ENCODE results near the gene KDM2B. TPM values are rescaled to one million over a fixed set of nuclear protein-coding genes. Genes with fewer than 3 reads are reported as not detected.
A peak's percentile ranks its signal among the peaks of the same experiment; 100 is the strongest.

Gene KDM2B
- total and polyA plus RNA-seq, 7 experiments from 2014 or later = 12.6 to 91.7 (median 76.1) TPM

- CTCF ChIA-PET = interaction anchor here (1.0 to 1.2 kb wide), 2 partner anchors 50 to 82 kb away, joined by 3 read pairs; no protein-coding TSS in a partner anchor
- intact Hi-C loops (cut with micrococcal nuclease) = no loop called here
- Histone ChIP-seq H3K4me3 (ENCODE audit: low read length) (no peak overlapping the region), H3K27me3 (ENCODE audit: control insufficient read depth in 2 of 2, insufficient read depth in 2 of 2, low read length in 2 of 2) (no peaks in the 10 kb centered on the region), H3K36me3 (ENCODE audit: control insufficient read depth in 2 of 3, insufficient read depth in 3 of 3, low read length in 3 of 3) (peaks cover 4 to 26% (median 5%) of the 10 kb centered on the region in 3 experiments), H3K4me1 (ENCODE audit: control insufficient read depth in 2 of 2, insufficient read depth in 2 of 2, low read length in 2 of 2) (no peaks in the 10 kb centered on the region), H3K9me3 (ENCODE audit: control insufficient read depth in 2 of 3, low read length in 3 of 3) (no peaks in the 10 kb centered on the region), H3K27ac (ENCODE audit: low read depth, low read length) (no peak overlapping the region)
- POLR2A ChIA-PET = interaction anchor here (0.7 kb wide), 1 partner anchor 793 kb away, joined by 3 read pairs; no protein-coding TSS in a partner anchor
- H3K4me3 Mint-ChIP-seq = peak overlapping the region in 1 of 10 donors; percentile 57
- no peak overlapping the region for H3K27ac Mint-ChIP-seq
- H3K36me3 Mint-ChIP-seq = peaks cover 0 to 28% (median 4%) of the 10 kb centered on the region in 5 donors
- H3K9me3 Mint-ChIP-seq = no peaks in the 10 kb centered on the region
- no peak for DNase-seq
- ATAC-seq = no peak
- H3K27me3 Mint-ChIP-seq = no peaks in the 10 kb centered on the region
- peaks cover 0 to 10% (median 0%) of the 10 kb centered on the region in 7 donors for H3K4me1 Mint-ChIP-seq
Observed at GRCh38 chr12:121545480-121545879, 35.3 kb downstream of the KDM2B start.

GRCh38 chr12:121543786-121544185 is 37.0 kb downstream of the KDM2B start:
- Mint-ChIP-seq H3K9me3 (no peaks in the 10 kb centered on the region), H3K4me1 (peaks cover 3 to 16% (median 5%) of the 10 kb centered on the region in 7 donors), H3K4me3 (no peak overlapping the region), H3K27ac (no peak overlapping the region), H3K36me3 (peaks cover 0 to 31% (median 6%) of the 10 kb centered on the region in 5 donors), H3K27me3 (no peaks in the 10 kb centered on the region)
- ATAC-seq (no peak), DNase-seq (no peak)
- Histone ChIP-seq H3K27ac (ENCODE audit: low read depth, low read length) (no peak overlapping the region), H3K9me3 (ENCODE audit: control insufficient read depth in 2 of 3, low read length in 3 of 3) (no peaks in the 10 kb centered on the region), H3K4me1 (ENCODE audit: control insufficient read depth in 2 of 2, insufficient read depth in 2 of 2, low read length in 2 of 2) (peaks cover 1 to 2% of the 10 kb centered on the region in 2 donors), H3K4me3 (ENCODE audit: low read length) (no peak overlapping the region), H3K36me3 (ENCODE audit: control insufficient read depth in 2 of 3, insufficient read depth in 3 of 3, low read length in 3 of 3) (peaks cover 0 to 19% (median 4%) of the 10 kb centered on the region in 3 experiments), H3K27me3 (ENCODE audit: control insufficient read depth in 2 of 2, insufficient read depth in 2 of 2, low read length in 2 of 2) (no peaks in the 10 kb centered on the region)
- CTCF ChIA-PET = interaction anchor here (1.2 kb wide), 1 partner anchor 9 kb away, joined by 8 read pairs; no protein-coding TSS in a partner anchor
- intact Hi-C loops (cut with micrococcal nuclease) = no loop called here
- POLR2A ChIA-PET = no interaction called here

GRCh38 chr12:121539908-121540307 is 40.9 kb downstream of the KDM2B start:
- Mint-ChIP-seq H3K27me3 (peaks cover 0 to 4% (median 0%) of the 10 kb centered on the region in 5 donors), H3K9me3 (no peaks in the 10 kb centered on the region), H3K27ac (peak overlapping the region in 3 of 9 donors; percentile 28 to 76 (median 43)), H3K4me1 (peaks cover 18 to 36% (median 30%) of the 10 kb centered on the region in 7 donors), H3K36me3 (peaks cover 0 to 14% (median under 1%) of the 10 kb centered on the region in 5 donors), H3K4me3 (peak overlapping the region in 4 of 10 donors; percentile 32 to 48 (median 38))
- DNase-seq (no peak), ATAC-seq (no peak)
- Histone ChIP-seq H3K4me3 (ENCODE audit: low read length) (no peak overlapping the region), H3K27me3 (ENCODE audit: control insufficient read depth in 2 of 2, insufficient read depth in 2 of 2, low read length in 2 of 2) (no peaks in the 10 kb centered on the region), H3K27ac (ENCODE audit: low read depth, low read length) (no peak overlapping the region), H3K36me3 (ENCODE audit: control insufficient read depth in 2 of 3, insufficient read depth in 3 of 3, low read length in 3 of 3) (peaks cover 0 to 4% (median 0%) of the 10 kb centered on the region in 3 experiments), H3K4me1 (ENCODE audit: control insufficient read depth in 2 of 2, insufficient read depth in 2 of 2, low read length in 2 of 2) (peaks cover 22 to 30% of the 10 kb centered on the region in 2 donors), H3K9me3 (ENCODE audit: control insufficient read depth in 2 of 3, low read length in 3 of 3) (no peaks in the 10 kb centered on the region)
- CTCF ChIA-PET = no interaction called here
- POLR2A ChIA-PET = interaction anchor here (1.3 kb wide), 2 partner anchors 13 to 41 kb away, joined by 3 read pairs; no protein-coding TSS in a partner anchor
- intact Hi-C loops (cut with micrococcal nuclease) = loop anchor here in 1 of 2 donors (5.0 kb wide), 2 partner anchors 87 to 252 kb away; partner anchors contain the start of genes ORAI1 and RHOF

- intact Hi-C loops (cut with micrococcal nuclease) = loop anchor here in 1 of 2 donors (5.0 kb wide), 2 partner anchors 89 to 254 kb away; partner anchors contain the start of genes ORAI1 and RHOF
- H3K4me1 ChIP-seq (ENCODE audit: control insufficient read depth in 2 of 2, insufficient read depth in 2 of 2, low read length in 2 of 2) = peaks cover 29 to 36% of the 10 kb centered on the region in 2 donors
- ATAC-seq (no peak), DNase-seq (no peak)
- peak overlapping the region; percentile 74 for H3K27ac ChIP-seq (ENCODE audit: low read depth, low read length)
- peak overlapping the region in 8 of 9 donors; percentile 6 to 89 (median 70) for H3K27ac Mint-ChIP-seq
- peak overlapping the region; percentile 83 to 94 (median 89) for H3K4me3 Mint-ChIP-seq
- no peaks in the 10 kb centered on the region for H3K9me3 ChIP-seq (ENCODE audit: control insufficient read depth in 2 of 3, low read length in 3 of 3)
- H3K4me1 Mint-ChIP-seq = peaks cover 20 to 44% (median 38%) of the 10 kb centered on the region in 7 donors
- no peaks in the 10 kb centered on the region for H3K27me3 ChIP-seq (ENCODE audit: control insufficient read depth in 2 of 2, insufficient read depth in 2 of 2, low read length in 2 of 2)
- H3K9me3 Mint-ChIP-seq = no peaks in the 10 kb centered on the region
- peaks cover 0 to 4% (median 0%) of the 10 kb centered on the region in 5 donors for H3K27me3 Mint-ChIP-seq
- POLR2A ChIA-PET = interaction anchor here (0.6 to 1.1 kb wide), 3 partner anchors 94 to 228 kb away, joined by 3 read pairs; no protein-coding TSS in a partner anchor
- peaks cover 0 to 1% (median 0%) of the 10 kb centered on the region in 3 experiments for H3K36me3 ChIP-seq (ENCODE audit: control insufficient read depth in 2 of 3, insufficient read depth in 3 of 3, low read length in 3 of 3)
- H3K4me3 ChIP-seq (ENCODE audit: low read length) = peak overlapping the region; percentile 39
- CTCF ChIA-PET = interaction anchor here (0.6 to 1.0 kb wide), 5 partner anchors 12 to 273 kb away, joined by 3 to 5 read pairs (median 3); no protein-coding TSS in a partner anchor
- H3K36me3 Mint-ChIP-seq = peaks cover 0 to 15% (median 0%) of the 10 kb centered on the region in 5 donors
Observed at GRCh38 chr12:121538699-121539061, 42.1 kb downstream of the KDM2B start.

GRCh38 chr12:121537814-121538698 is 42.8 kb downstream of the KDM2B start:
- CTCF ChIA-PET = interaction anchor here (0.6 to 1.1 kb wide), 5 partner anchors 39 to 274 kb away, joined by 3 to 5 read pairs (median 3); no protein-coding TSS in a partner anchor
- peaks cover 20 to 49% (median 42%) of the 10 kb centered on the region in 7 donors for H3K4me1 Mint-ChIP-seq

More at GRCh38 chr12:121537814-121538698, 42.8 kb downstream of the KDM2B start:
- no peaks in the 10 kb centered on the region for H3K27me3 ChIP-seq (ENCODE audit: control insufficient read depth in 2 of 2, insufficient read depth in 2 of 2, low read length in 2 of 2)
- peaks cover 0 to 21% (median 0%) of the 10 kb centered on the region in 5 donors for H3K36me3 Mint-ChIP-seq
- peak overlapping the region; percentile 83 to 94 (median 89) for H3K4me3 Mint-ChIP-seq
- H3K27ac ChIP-seq (ENCODE audit: low read depth, low read length) = peak overlapping the region; percentile 74
- intact Hi-C loops (cut with micrococcal nuclease) = loop anchor here (1.0 to 5.0 kb wide), 4 partner anchors 41 to 254 kb away; partner anchors contain the start of genes ORAI1 (in 1 of the 2) and RHOF (in 1 of the 2)
- peak overlapping the region; percentile 62 for H3K4me3 ChIP-seq (ENCODE audit: low read length)
- no peaks in the 10 kb centered on the region for H3K9me3 Mint-ChIP-seq
- peak in 5 of 9 donors; percentile 18 to 60 (median 22) for DNase-seq
- peak; percentile 24 for ATAC-seq
- H3K27me3 Mint-ChIP-seq = peaks cover 0 to 4% (median 0%) of the 10 kb centered on the region in 5 donors
- H3K27ac Mint-ChIP-seq = peak overlapping the region; percentile 6 to 89 (median 71)
- H3K36me3 ChIP-seq (ENCODE audit: control insufficient read depth in 2 of 3, insufficient read depth in 3 of 3, low read length in 3 of 3) = peaks cover 0 to 6% (median 0%) of the 10 kb centered on the region in 3 experiments
- POLR2A ChIA-PET = interaction anchor here (0.6 to 2.0 kb wide), 6 partner anchors 89 to 264 kb away, joined by 3 to 8 read pairs (median 4); no protein-coding TSS in a partner anchor
- no peaks in the 10 kb centered on the region for H3K9me3 ChIP-seq (ENCODE audit: control insufficient read depth in 2 of 3, low read length in 3 of 3)
- peaks cover 29 to 36% of the 10 kb centered on the region in 2 donors for H3K4me1 ChIP-seq (ENCODE audit: control insufficient read depth in 2 of 2, insufficient read depth in 2 of 2, low read length in 2 of 2)

All from naive thymus-derived CD4-positive, alpha-beta T cell (primary cell).